HepG2 (cell line): ENCODE results near the gene RTBDN. TPM values are rescaled to one million over a fixed set of nuclear protein-coding genes. Genes with fewer than 3 reads are reported as not detected.
A peak's percentile ranks its signal among the peaks of the same experiment; 100 is the strongest.

Experiments used
- CBFB ChIP-seq: sonication (generic); formaldehyde crosslinking; IDR thresholded peaks from 2 replicates; pipeline ENCODE4 v1.4.0; 2020; ENCODE audit warnings: missing genetic modification reagents
- JUND ChIP-seq: sonication (generic); formaldehyde crosslinking; IDR thresholded peaks from 2 replicates; pipeline ENCODE4 v1.8.0; 2022; ENCODE audit warnings: mild to moderate bottlenecking, missing genetic modification reagents
- KDM2A ChIP-seq: sonication (generic); formaldehyde crosslinking; IDR thresholded peaks from 2 replicates; pipeline ENCODE4 v1.4.0; 2020; ENCODE audit warnings: low read depth, missing genetic modification reagents, borderline replicate concordance
- KLF11 ChIP-seq: IDR thresholded peaks from 2 replicates; pipeline ENCODE4 v1.6.1; 2016; ENCODE audit warnings: missing compliant biosample characterization
- MTF2 ChIP-seq: sonication (generic); formaldehyde crosslinking; IDR thresholded peaks from 2 replicates; pipeline ENCODE4 v1.5.0; 2020; ENCODE audit warnings: missing genetic modification reagents, borderline replicate concordance
- POLR2G ChIP-seq: fragments of 200-400 bp; formaldehyde crosslinking; IDR thresholded peaks from 2 replicates; pipeline ENCODE4 v1.6.1; 2018; ENCODE audit warnings: mild to moderate bottlenecking, low read depth, low read length, moderate library complexity
- PRDM10 ChIP-seq: sonication (generic); formaldehyde crosslinking; IDR thresholded peaks from 2 replicates; pipeline ENCODE4 v1.4.0; 2020; ENCODE audit warnings: low read depth, missing genetic modification reagents
- SKI ChIP-seq: fragments of 450-650 bp; IDR thresholded peaks from one replicate; pipeline ENCODE4 v1.6.1; 2018; ENCODE audit warnings: mild to moderate bottlenecking; ENCODE audit not compliant: partially characterized antibody
- THAP11 ChIP-seq: IDR thresholded peaks from 2 replicates; pipeline ENCODE4 v1.6.1; 2016; ENCODE audit warnings: missing biosample characterization, missing genetic modification reagents
- ZBTB44 ChIP-seq: sonication (generic); formaldehyde crosslinking; IDR thresholded peaks from 2 replicates; pipeline ENCODE4 v1.4.0; 2020; ENCODE audit warnings: missing genetic modification reagents
- ZC3H13 ChIP-seq: sonication (generic); formaldehyde crosslinking; IDR thresholded peaks from 2 replicates; pipeline ENCODE4 v1.8.1; 2023; ENCODE audit warnings: mild to moderate bottlenecking, missing genetic modification reagents, moderate library complexity
- ZEB1 ChIP-seq: IDR thresholded peaks from 2 replicates; pipeline ENCODE4 v1.6.1; 2012; ENCODE audit warnings: mild to moderate bottlenecking, low read depth, inconsistent platforms; ENCODE audit not compliant: insufficient replicate concordance
- ZFP36L1 ChIP-seq: sonication (generic); formaldehyde crosslinking; IDR thresholded peaks from 2 replicates; pipeline ENCODE4 v1.8.0; 2022; ENCODE audit warnings: mild to moderate bottlenecking, missing genetic modification reagents, moderate library complexity
- ZFY ChIP-seq: sonication (generic); formaldehyde crosslinking; IDR thresholded peaks from 2 replicates; pipeline ENCODE4 v1.4.0; 2020; ENCODE audit warnings: missing genetic modification reagents
- ZNF430 ChIP-seq: sonication (generic); formaldehyde crosslinking; IDR thresholded peaks from 2 replicates; pipeline ENCODE4 v1.9.0; 2021; ENCODE audit warnings: mild to moderate bottlenecking, missing genetic modification reagents
- ZNF704 ChIP-seq: sonication (generic); formaldehyde crosslinking; IDR thresholded peaks from 2 replicates; pipeline ENCODE4 v1.8.1; 2023; ENCODE audit warnings: mild to moderate bottlenecking, inconsistent platforms, moderate library complexity, missing genetic modification reagents, borderline replicate concordance
- ZNF737 ChIP-seq: sonication (generic); formaldehyde crosslinking; IDR thresholded peaks from 2 replicates; pipeline ENCODE4 v1.5.0; 2020; ENCODE audit warnings: missing genetic modification reagents, mild to moderate bottlenecking, borderline replicate concordance
- ZNF780A ChIP-seq: sonication (generic); formaldehyde crosslinking; IDR thresholded peaks from 2 replicates; pipeline ENCODE4 v1.8.0; 2022; ENCODE audit warnings: mild to moderate bottlenecking, missing genetic modification reagents, moderate library complexity
- polyA plus RNA-seq, 8 experiments: library from polyadenylated mRNA; depleted of rRNA in 3 of 8; stranded (reverse) in 7 of 8; unstranded in 1 of 8; fragments of >200 nt; fragmentation: Illumina TruSeq in 4 of 8; extraction: Trizol in 4 of 8; gene quantifications; 2 replicates each; pipeline versions ENCODE4 v1.2.1 to v1.2.3, GENCODE V29; 2011 to 2016; ENCODE audit warnings: low read depth in 4 of 8, missing spikeins in 1 of 8, mixed read lengths in 1 of 8; ENCODE audit not compliant: insufficient read depth in 1 of 8
- total RNA-seq, 5 experiments: library from RNA; depleted of rRNA; stranded (reverse); fragments of >200 nt; fragmentation: Illumina TruSeq; extraction: Trizol; gene quantifications; 2 replicates each; pipeline ENCODE4 v1.2.3, GENCODE V29; 2016; ENCODE audit warnings: low read depth in 1 of 5
- TF ChIP-seq, protein P1 (sequence below): sonication (generic); formaldehyde crosslinking; IDR thresholded peaks from 2 replicates; pipeline ENCODE4 v1.9.0; 2021; ENCODE audit warnings: missing genetic modification reagents, borderline replicate concordance
- TF ChIP-seq, protein P2 (sequence below): IDR thresholded peaks from 2 replicates; pipeline ENCODE4 v1.6.1; 2018; ENCODE audit warnings: missing genetic modification reagents

The RTBDN gene
- total and polyA plus RNA-seq, 2 of the 13 experiments (the other 11 are each of a cell fraction or from before 2014, with no cell fraction given) = 0.27 to 0.48 TPM

- TF ChIP-seq KDM2A (CRISPR knock-in tag) (peak; percentile 91), MTF2 (CRISPR knock-in tag) (peak; percentile 42; the same call in 1 of the 2 replicates), ZEB1 (no peak), CBFB (CRISPR knock-in tag) (peak; percentile 27; the same call in 1 of the 2 replicates), POLR2G (peak; percentile 78), ZFP36L1 (CRISPR knock-in tag) (no peak), PRDM10 (CRISPR knock-in tag) (peak; percentile 41; the same call in 1 of the 2 replicates), ZC3H13 (CRISPR knock-in tag) (peak; percentile 99), ZNF780A (CRISPR knock-in tag) (no peak), ZBTB44 (CRISPR knock-in tag) (peak; percentile 62; the same call in 1 of the 2 replicates), ZNF430 (CRISPR knock-in tag) (peak; percentile 61; the same call in 1 of the 2 replicates), THAP11 (CRISPR knock-in tag) (peak; percentile 73), SKI (peak; percentile 63), KLF11 (CRISPR knock-in tag) (no peak), ZNF737 (CRISPR knock-in tag) (no peak), JUND (CRISPR knock-in tag) (no peak), ZFY (CRISPR knock-in tag) (peak; percentile 58), ZNF704 (CRISPR knock-in tag) (no peak)
- TF ChIP-seq, protein P1, sequence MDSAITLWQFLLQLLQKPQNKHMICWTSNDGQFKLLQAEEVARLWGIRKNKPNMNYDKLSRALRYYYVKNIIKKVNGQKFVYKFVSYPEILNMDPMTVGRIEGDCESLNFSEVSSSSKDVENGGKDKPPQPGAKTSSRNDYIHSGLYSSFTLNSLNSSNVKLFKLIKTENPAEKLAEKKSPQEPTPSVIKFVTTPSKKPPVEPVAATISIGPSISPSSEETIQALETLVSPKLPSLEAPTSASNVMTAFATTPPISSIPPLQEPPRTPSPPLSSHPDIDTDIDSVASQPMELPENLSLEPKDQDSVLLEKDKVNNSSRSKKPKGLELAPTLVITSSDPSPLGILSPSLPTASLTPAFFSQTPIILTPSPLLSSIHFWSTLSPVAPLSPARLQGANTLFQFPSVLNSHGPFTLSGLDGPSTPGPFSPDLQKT (CRISPR knock-in tag) = peak; percentile 100; the same call in 1 of the 2 replicates
- TF ChIP-seq, protein P2, sequence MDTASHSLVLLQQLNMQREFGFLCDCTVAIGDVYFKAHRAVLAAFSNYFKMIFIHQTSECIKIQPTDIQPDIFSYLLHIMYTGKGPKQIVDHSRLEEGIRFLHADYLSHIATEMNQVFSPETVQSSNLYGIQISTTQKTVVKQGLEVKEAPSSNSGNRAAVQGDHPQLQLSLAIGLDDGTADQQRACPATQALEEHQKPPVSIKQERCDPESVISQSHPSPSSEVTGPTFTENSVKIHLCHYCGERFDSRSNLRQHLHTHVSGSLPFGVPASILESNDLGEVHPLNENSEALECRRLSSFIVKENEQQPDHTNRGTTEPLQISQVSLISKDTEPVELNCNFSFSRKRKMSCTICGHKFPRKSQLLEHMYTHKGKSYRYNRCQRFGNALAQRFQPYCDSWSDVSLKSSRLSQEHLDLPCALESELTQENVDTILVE (CRISPR knock-in tag) = peak; percentile 58; the same call in 1 of the 2 replicates
Measured at GRCh38 chr19:12793290-12794195, 40.8 kb downstream of the RTBDN start (continued).
